ENCODE data around the gene AKAP5. TPM values are rescaled to one million over a fixed set of nuclear protein-coding genes. Genes with fewer than 3 reads are reported as not detected.

AKAP5 gene
- polyA plus RNA-seq, 3 donors: not detected

- peak overlapping the region; percentile 41 for H3K9ac ChIP-seq (ENCODE audit: insufficient read depth, low read length, poor library complexity, severe bottlenecking)
- no peak for TF ChIP-seq CTCF (IDR thresholded peaks at IDR 0.05)
- H3K4me1 Mint-ChIP-seq: peaks cover 20% of the 10 kb centered on the region
- no peaks in the 10 kb centered on the region for H4K20me1 ChIP-seq (ENCODE audit: insufficient read depth, low read length)
- peak overlapping the region; percentile 6 to 66 (median 14) for H3K4me3 ChIP-seq (replicated peaks in 1 of 3; ENCODE audit: low read depth in 2 of 3, low read length in 3 of 3)
- no peak overlapping the region for H3K27ac ChIP-seq (ENCODE audit: low read depth in 1 of 2, low read length in 2 of 2)
- peaks cover 30 to 35% of the 10 kb centered on the region in 2 donors for H3K27me3 ChIP-seq (ENCODE audit: control insufficient read depth in 2 of 2, insufficient read depth in 2 of 2, low read length in 2 of 2)
- peaks cover 24 to 38% (median 31%) of the 10 kb centered on the region in 3 donors for H3K27me3 Mint-ChIP-seq (ENCODE audit: low read depth in 3 of 3)
- DNase-seq: no peak
- H3K27ac Mint-ChIP-seq: no peak overlapping the region
- H3K79me2 ChIP-seq (ENCODE audit: insufficient read depth, low read length): no peaks in the 10 kb centered on the region
- H3K4me1 ChIP-seq (ENCODE audit: control insufficient read depth in 1 of 2, insufficient read depth in 2 of 2, low read length in 2 of 2): peaks cover 17% of the 10 kb centered on the region in 2 donors
- peaks cover 13 to 21% of the 10 kb centered on the region in 2 donors for H3K36me3 Mint-ChIP-seq
- H3K36me3 ChIP-seq (replicated peaks in 1 of 2; ENCODE audit: control insufficient read depth in 1 of 2, insufficient read depth in 2 of 2, low read length in 2 of 2): peaks cover 0 to 4% of the 10 kb centered on the region in 2 donors
- intact Hi-C loops (cut with micrococcal nuclease): no loop called here
- no peaks in the 10 kb centered on the region for H3K9me3 ChIP-seq (replicated peaks in 1 of 2; ENCODE audit: control insufficient read depth in 1 of 2, insufficient read depth in 1 of 2, low read length in 2 of 2)
- 0% methylated on average over 9 of the region's 15 CpGs for WGBS (ENCODE audit: insufficient coverage)
- peaks cover 0 to 8% (median 2%) of the 10 kb centered on the region in 7 donors for H3K9me3 Mint-ChIP-seq
- H3K4me2 ChIP-seq (replicated peaks; ENCODE audit: extremely low read depth, low read length, poor library complexity, severe bottlenecking): peak overlapping the region; percentile 76
- H2AFZ ChIP-seq (ENCODE audit: insufficient read depth, low read depth, low read length, poor library complexity, severe bottlenecking): no peak overlapping the region
- H3K4me3 Mint-ChIP-seq: peak overlapping the region; percentile 63 to 96
Observed at GRCh38 chr14:64465831-64466554, 694 bp downstream of the AKAP5 start.

DNA sequence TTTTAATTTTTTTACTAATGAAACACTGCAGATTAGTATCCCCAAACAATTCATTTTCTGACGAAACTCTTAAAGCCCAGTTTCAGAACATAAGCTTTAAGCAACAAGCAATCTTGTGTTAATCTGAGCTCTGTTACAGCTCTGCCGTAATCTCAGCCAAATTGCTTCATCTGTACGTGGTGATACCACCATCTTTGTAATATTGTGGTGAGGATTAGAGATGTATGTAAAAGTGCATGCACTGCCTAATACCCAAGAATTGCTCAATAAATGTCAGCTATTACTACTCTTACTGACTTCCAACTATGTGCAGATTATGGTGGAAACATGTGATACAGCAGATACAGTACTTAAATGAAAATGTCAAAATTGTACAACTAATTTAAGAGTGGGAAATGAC, 1.8 kb downstream of the AKAP5 start:
- Histone ChIP-seq H3K79me2 (ENCODE audit: insufficient read depth, low read length) (no peaks in the 10 kb centered on the region), H3K27ac (ENCODE audit: low read depth in 1 of 2, low read length in 2 of 2) (no peak overlapping the region), H2AFZ (ENCODE audit: insufficient read depth, low read depth, low read length, poor library complexity, severe bottlenecking) (no peak overlapping the region), H4K20me1 (ENCODE audit: insufficient read depth, low read length) (no peaks in the 10 kb centered on the region), H3K9me3 (replicated peaks in 1 of 2; ENCODE audit: control insufficient read depth in 1 of 2, insufficient read depth in 1 of 2, low read length in 2 of 2) (no peaks in the 10 kb centered on the region), H3K4me2 (replicated peaks; ENCODE audit: extremely low read depth, low read length, poor library complexity, severe bottlenecking) (no peak overlapping the region), H3K4me3 (replicated peaks in 1 of 3; ENCODE audit: low read depth in 2 of 3, low read length in 3 of 3) (no peak overlapping the region), H3K9ac (ENCODE audit: insufficient read depth, low read length, poor library complexity, severe bottlenecking) (no peak overlapping the region), H3K4me1 (ENCODE audit: control insufficient read depth in 1 of 2, insufficient read depth in 2 of 2, low read length in 2 of 2) (peaks cover 17% of the 10 kb centered on the region in 2 donors), H3K36me3 (replicated peaks in 1 of 2; ENCODE audit: control insufficient read depth in 1 of 2, insufficient read depth in 2 of 2, low read length in 2 of 2) (no peaks in the 10 kb centered on the region), H3K27me3 (ENCODE audit: control insufficient read depth in 2 of 2, insufficient read depth in 2 of 2, low read length in 2 of 2) (peaks cover 30 to 35% of the 10 kb centered on the region in 2 donors)
- H3K4me1 Mint-ChIP-seq: peaks cover 20% of the 10 kb centered on the region
- WGBS (ENCODE audit: insufficient coverage): no CpG with 5 or more reads among the region's 3 CpGs
- H3K36me3 Mint-ChIP-seq: peaks cover 11 to 17% of the 10 kb centered on the region in 2 donors
- peaks cover 24 to 38% (median 31%) of the 10 kb centered on the region in 3 donors for H3K27me3 Mint-ChIP-seq (ENCODE audit: low read depth in 3 of 3)
- no peak overlapping the region for H3K4me3 Mint-ChIP-seq
- TF ChIP-seq CTCF (IDR thresholded peaks at IDR 0.05): no peak
- peak in 1 of 3 donors; percentile 14 for DNase-seq
- no peak overlapping the region for H3K27ac Mint-ChIP-seq
- intact Hi-C loops (cut with micrococcal nuclease): no loop called here
- H3K9me3 Mint-ChIP-seq: peaks cover 0 to 8% (median 2%) of the 10 kb centered on the region in 7 donors
